ENCODE results near the gene POC1B.
"Not testable (repeated sequence)": the region's sequence is repeated elsewhere in the genome, so short reads cannot be mapped to it uniquely, and the experiment has no call there.

The POC1B gene

DNA sequence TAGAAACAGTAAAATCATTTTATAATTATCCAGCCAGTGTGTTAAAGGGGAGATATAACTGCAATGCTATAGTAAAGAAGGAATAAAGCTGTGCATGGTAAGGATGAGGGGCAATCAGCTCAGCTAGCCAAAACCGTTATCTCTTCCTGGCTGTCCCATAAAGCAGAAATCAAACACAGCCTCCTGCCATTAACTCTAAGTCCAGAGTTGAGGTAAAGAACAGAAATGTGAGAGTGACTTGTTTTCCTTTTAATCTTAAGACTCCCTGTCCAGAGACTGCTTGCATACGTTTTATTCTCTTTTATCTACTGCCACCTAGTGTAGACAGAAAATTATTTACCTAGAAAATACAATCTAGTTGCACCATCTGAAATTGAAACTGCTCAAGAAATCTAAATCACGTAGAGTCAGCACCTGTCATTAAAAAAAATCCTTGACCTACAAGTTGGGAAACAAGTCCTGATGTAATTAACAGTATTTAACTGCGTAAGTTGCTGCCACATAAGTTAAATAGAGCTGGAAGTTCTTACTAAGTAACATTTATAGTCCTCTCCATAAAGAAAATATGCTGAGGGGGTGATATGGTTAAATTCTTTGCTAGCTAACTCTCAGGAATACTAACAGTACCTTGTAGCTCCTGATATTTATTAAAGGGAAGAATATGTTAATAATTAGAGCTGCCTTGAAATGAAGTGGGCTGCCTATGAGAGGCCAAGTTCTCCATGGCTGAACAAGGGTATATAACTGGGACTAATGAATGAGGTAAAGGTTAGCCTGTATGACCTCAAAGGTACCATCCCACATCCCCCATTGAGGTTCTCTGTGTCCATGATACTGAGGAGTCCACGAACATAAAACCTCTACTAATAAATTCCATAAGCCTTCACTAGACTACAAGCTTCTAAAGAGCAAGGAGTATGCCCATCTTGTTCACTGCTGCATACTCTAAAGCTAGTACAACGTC lies 63.9 kb downstream of the POC1B start:
- DNase-seq (ENCODE audit: low read depth): peak; percentile 64

DNA sequence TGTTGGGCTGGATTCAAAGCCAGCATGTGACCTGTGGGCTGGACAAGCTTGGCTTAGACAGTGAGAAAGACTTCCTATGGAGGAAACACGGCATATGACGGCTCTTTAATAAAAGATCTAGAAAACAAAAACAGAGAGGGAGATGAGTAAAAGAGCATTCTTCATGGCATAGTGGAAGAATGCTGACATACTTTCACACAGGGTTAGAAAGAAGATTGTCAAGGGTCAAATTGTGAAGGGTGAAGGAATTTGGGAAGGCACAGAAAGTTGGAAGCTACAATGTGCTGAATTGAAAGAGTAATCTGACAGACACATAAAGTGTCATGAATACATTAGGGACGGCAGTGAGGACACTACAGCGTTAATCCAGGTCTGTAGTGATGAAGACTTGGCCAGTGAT lies 64.7 kb downstream of the POC1B start:
- DNase-seq (ENCODE audit: low read depth): no peak

DNA sequence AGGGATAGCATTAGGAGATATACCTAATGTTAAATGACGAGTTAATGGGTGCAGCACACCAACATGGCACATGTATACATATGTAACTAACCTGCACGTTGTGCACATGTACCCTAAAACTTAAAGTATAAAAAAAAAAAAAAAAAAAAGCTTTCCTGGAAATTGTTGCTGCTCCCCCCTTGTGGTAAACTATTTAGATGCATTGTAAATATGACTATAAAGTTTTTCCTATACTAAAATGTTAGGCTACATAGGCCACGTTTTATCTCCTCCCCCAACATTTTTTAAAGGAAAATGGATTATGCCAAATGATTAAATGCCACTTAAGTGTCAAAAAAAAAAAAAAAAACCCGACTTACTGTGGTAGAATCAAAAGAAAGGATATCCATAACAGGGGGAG lies 66.6 kb downstream of the POC1B start:
- not testable (repeated sequence) for DNase-seq (ENCODE audit: low read depth)

DNA sequence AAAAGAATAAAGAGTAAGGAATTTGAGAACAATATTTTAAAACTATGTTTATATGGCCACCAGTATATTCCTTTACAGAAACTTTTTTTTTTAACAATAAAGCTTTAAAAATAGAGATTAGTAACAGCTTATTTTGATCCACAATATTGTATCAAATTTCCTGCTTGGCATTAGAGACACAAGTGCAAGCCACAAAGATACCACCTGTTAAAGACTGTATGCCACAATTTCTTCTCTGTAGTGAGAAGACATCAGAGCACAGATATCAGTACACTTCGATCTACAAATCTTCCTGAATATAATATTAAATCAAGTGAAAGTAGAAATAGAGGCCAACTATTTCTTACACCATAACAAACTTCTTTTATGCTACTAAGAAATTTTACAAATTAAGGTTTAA lies 69.3 kb downstream of the POC1B start:
- no peak for DNase-seq (ENCODE audit: low read depth)

DNA sequence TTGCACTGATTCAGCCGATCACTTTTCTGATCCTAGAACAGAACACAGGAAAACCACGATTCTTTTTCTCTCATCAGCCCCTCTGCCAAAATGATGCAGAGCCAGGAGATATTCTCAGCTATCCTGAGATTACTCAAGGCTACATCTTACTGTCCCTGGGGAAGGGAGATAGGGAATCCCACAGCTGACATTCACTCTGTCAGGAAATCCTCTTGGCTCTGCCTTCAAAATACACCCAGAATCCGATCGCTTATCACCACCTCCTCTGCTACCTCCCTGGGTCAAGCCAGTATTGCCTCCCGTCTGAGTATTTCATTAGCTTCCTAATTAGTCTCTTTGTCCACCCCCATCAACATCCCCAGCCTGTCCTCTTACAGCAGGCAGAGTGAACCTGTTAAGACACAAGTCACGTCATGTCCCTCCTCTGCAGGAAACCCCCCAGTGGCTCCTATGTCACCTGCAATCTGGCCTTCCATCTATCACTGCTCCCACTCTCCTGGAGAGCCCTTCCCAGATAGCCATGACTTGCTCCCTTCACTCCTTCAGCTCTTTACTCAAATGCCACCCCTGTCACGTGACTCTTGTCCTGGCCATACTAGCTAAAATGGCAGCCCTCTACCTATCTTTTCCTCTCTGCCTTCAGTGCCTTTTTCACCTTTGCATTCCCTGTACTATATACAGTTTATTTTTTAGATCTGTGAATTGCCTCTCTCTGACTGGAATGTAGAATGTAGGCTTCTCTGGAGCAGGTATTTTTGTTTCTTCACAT lies 71.6 kb downstream of the POC1B start:
- no peak for DNase-seq (ENCODE audit: low read depth)

DNA sequence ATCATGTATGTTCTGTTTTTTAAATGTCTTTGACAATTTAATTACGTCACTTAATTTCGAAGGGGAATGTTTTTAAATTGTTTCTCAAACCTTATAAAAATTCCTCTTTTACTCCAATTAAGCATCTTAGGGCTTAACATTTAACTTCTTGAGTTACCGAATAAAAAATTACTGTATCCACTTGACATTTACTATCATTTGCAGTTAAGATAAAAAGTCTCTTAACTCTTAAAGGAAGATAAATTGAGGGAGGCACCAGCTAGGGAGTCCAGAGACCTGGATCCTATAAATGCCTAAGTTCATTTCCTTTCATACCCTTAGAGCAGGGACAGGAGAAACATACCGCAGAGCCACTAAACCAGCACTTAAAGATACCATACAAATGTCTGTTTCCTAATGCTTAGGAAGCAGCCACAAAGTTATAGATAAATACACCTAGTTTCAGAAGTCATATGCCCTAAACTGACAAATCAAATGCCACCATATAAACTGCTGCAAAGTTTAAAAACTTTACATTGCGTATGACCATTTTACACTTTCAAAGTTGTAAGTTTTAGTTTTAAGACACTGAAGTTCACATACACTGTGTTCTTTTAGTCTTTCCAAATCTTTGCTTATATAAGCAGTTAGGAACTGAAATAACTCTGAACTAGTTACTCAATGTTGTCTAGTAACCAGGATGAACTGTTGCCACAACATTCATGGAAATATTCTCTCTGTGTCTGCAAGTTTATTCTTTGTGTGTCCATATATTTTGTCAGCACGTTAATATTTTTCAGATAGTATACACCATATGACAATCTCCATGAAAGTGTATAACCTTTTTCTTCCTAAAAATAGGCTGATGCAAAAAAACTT lies 72.5 kb downstream of the POC1B start:
- DNase-seq (ENCODE audit: low read depth): peak; percentile 83

DNA sequence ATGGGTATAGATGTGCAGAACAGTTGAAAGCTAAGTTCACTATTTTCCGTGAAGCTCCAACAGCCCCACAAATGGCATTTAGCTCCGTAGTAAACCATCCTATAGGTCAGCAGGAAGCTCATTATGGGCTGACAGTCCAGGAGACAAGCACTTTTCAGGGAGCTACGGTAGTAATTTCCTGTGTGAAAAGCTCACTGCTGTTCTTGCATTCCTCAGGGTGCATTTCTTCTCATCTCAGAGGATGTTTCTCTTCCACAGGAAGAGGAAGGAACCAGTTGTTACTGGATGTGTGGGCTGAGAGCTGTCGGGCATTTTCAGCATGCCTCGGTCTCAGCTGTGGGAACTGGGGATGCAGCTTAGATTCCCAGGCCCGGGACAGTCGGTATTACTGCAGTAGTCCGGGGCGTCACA lies 74.0 kb downstream of the POC1B start:
- no peak for DNase-seq (ENCODE audit: low read depth)

DNA sequence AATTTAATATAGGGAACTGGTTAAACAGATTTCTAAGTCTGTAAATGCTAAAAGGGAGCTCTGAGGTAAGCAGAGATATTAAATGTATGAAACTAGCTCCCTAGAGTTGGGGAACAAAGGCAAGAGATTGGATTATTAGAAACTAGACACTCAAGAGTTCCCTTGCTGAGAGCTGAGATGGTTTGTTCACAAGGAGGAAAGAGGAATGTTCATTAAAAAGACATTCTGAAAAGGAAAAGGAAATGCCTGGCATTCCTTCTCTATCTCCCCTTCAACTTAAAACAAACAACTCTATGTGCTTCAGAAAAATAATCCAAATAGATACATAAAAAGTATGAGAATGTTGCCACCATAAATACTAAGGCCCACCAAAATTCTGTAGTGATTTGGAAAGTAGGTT lies 74.9 kb downstream of the POC1B start:
- DNase-seq (ENCODE audit: low read depth): no peak

DNA sequence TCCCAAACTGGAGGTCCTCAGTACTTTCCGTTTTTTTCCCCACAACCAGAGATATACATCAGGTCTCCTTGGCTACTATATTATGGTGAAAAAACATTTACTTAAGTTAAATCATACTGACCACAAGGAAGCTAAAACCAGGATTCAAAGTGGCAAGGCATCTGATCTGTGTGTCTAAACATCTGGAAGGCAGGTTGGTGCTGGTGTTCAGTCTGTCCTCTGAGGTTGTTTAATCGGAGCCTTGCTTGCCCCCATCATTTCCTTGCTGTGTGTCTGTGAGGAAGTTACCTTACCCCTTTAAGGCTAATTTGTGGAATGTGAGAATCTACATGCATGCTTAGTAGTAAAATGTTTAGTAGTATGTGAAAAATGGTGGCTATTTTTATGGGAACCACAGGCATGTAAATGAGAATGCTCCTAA lies 76.9 kb downstream of the POC1B start:
- DNase-seq (ENCODE audit: low read depth): no peak

DNA sequence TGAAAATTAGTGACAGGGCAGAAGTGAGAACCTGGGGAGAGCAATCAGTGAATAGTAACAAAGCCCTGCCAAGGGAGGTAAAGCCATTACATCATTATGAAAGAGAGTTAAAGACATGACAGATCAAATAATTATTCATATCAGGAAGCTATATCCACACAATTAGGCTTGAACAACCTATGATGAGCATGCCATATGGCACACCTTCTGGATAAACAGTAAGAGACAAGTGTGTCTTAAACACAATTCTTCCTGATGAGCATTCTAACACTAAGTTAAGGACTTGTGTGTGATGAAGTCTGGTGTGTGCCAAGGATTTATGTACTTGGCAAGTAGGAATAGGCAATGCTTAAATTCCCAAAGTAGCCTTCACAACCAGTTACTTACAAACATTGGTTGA lies 77.3 kb downstream of the POC1B start:
- no peak for DNase-seq (ENCODE audit: low read depth)

DNA sequence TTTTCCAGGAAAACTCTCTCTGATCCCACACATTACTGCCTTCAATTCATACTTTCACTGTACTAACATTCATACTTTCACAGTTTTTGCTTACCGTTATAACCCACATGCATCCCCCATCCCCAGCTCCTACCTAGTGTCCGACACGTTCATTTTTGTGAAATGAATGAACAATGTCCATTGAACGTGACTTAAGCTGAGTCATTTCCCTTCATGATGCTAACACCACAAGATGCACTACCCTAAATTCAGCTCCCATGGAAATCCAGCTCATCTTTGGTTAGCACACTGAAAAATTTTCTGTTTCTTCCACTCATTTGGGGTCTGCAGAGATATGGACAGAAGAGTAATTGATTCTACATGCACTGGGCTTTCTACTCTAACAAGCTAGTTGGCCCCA lies 85.9 kb downstream of the POC1B start:
- no peak for DNase-seq (ENCODE audit: low read depth)

DNA sequence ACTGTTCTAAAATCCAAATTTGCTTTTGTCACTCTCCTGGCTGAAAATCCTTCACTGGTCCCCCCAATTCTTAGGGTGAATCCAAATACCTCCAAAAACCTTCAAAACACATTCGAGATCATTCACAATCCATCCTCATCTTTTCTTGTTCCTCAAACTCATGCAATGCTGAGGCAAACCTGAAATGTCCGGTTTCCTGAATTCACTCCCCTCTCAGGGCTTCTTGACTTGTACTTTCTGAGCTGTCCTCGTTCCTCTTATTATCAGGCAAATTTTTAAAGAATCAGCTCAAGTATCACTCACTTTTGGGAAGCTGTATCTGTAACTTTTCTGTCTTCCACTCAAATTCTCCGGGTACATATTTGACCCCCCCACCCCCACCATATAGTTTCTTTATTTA lies 88.6 kb downstream of the POC1B start:
- DNase-seq (ENCODE audit: low read depth): no peak

DNA sequence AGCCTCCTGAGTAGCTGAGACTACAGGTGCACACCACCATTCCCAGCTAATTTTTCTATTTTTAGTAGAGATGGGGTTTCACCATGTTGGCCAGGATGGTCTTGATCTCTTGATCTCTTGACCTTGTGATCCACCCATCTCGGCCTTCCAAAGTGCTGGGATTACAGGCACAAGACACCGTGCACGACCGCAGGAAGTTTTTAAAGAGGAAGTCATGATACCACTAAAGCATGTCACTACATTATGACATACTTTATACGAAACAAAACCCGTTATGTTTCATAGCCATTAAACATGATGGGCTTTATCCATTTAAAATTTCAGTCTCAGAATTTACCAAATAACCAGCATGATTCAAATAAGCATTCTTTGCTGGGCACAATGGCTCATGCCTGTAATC lies 89.8 kb downstream of the POC1B start:
- DNase-seq (ENCODE audit: low read depth): no peak

DNA sequence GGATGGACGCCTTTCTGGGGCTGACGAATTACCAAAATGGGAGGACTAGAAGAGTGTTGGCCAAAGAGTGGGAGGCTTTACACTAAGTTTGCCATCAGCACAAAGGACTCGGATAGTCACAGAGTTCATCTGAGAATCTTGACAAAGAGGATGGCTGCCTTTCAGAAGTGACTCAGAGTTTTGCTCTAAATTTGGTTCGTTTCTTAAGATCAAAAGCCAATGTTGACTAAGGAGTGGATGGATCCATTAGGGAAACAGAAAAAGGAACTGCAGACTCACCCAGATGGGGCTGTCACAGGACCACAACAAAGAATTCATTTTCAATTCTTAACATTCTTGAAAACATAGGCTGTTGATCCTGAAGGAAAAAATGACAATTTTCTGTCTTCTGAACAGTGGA lies 92.2 kb downstream of the POC1B start:
- DNase-seq (ENCODE audit: low read depth): no peak

DNA sequence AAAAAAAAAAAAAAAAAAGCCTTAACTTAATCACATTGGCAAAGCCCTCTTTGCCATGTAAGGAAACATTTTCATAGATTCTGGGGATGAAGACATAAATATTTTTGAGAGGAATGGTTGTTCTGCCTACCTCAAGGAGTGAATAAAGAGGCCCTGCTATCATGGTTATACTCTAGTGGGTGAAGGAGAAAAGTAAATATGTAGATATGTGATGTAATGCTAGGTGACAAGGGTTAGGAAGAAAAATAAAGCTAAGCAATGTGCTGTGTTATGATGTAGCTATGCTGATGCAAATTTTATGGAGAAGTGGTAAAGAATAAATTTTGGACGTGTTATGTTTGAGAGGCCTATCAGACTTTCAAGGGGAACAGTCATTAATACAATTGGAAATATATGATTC lies 93.5 kb downstream of the POC1B start:
- DNase-seq (ENCODE audit: low read depth): no peak

DNA sequence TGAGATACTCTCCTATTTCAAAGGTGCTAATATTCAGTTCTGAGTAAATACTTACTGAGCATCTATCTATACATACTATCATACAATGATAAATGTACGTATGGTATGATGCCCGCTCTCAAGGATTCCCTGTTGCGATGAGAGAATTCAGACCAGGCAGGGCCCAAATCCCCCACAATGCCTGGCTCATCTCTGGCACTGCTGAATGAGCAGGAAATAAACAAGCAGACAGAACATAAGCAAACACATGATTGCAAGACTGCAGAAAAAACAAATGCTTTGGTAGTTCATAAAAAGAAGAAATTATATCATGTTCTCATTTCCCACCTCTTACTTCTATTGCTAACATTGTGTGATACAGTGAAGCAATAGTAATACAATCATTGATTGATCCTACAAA lies 96.3 kb downstream of the POC1B start:
- no peak for DNase-seq (ENCODE audit: low read depth)

DNA sequence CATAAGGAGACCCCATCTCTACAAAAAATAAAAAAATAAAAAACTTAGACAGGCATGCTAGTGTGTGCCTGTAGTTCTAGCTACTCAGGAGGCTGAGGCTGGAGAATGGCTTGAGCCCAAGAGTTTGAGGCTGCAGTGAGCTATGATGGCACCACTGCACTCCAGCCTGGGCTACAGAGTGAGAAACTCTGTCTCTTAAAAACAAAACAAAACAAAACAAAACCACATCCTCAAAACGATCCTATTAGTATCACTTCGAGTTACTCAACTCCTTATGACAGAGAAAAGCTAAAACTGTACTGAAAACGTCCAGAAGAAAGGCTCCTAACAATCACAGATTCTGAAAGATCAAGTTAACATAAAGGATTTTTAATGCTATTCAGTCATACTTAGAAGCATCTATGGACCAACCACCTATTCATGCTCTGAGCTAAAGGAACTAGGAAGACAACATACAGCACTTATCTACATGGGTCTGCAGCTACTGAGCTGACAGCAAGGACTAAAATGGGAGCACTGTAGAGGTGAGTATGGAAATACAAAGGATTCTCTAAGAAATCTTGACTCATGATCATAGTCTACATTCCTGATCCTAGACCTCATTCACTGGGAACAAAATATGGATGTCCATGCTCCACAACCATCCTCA lies 98.2 kb downstream of the POC1B start:
- no peak for DNase-seq (ENCODE audit: low read depth)

DNA sequence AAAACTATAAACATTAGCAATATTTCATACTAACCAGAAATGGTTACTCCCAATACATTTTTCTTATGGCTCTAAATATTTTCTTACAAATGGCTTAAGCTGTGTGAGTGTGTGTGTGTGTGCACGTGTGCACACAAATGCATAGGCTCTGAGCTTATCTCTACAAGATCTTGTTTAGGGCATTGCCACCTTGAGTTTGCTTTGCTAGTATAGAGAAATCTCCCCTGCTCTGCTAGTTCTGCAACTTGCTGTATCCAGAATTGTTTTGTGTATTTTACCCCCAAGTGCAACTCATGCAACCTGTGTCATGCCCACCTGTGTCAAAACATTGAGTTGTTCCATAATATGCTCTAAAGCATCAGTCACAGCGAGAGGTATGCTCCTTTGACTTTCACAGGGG lies 101.0 kb downstream of the POC1B start:
- no peak for DNase-seq (ENCODE audit: low read depth)

DNA sequence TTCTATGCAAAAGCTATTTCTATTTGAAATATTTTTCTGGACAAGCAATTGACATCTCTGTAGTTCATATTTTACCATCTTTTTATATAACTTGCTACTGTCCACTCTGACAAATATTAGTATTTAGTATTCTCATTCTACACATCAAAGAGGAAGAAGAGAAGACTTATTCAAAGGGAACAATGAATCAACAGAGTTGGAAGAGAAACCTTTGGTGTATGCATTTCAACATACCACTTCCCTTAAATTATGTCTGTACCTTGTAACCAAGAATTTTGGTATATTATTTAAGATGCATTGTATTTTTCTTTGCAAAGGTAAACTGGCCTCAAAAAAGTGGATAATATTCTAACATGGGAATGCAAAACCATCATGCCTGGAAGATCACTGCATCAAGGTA lies 101.5 kb downstream of the POC1B start:
- no peak for DNase-seq (ENCODE audit: low read depth)

DNA sequence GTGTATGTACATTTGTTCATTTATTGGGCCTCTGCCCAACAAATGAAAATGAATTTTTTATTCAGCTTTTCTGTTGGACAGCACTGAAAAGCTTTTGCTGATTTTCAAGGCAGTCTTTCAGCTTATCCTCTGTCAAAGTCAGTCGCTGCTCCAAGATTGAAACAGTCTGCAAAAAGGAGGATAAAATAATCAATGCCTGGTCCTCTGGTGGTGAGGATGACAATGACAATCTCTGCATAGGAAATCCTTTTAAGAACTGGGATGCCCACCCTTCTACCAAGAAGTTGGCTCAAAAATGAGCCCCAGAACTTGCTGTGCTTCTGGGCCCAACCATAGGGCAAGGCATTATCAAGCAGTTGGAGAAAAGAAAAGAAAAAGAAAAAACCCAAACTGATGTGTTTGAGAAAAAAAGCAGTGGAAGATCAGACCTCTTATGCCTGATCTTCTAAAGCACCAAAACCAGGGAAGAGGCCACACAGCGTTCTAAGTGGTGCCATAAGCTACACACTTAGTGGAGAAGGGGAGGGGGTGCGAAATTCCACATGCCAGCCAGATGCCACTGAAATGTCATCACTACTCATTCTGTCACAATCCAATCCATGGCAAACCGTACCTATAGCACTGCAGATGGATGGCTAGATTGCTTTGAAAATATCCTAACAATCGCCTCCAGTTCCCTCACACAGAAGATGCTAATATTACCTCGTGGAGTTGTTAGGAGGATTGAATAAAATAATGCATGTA lies 104.6 kb downstream of the POC1B start:
- no peak for DNase-seq (ENCODE audit: low read depth)

Measured in stromal cell of bone marrow (primary cell).